UCSD-AML1 (cell line): Measurements from ENCODE around the gene C9.
"Not testable (repeated sequence)": the region's sequence is repeated elsewhere in the genome, so short reads cannot be mapped to it uniquely, and the experiment has no call there.

Experiments used
- DNase-seq: peaks from one replicate; lab custom pipeline; 2025; ENCODE audit not compliant: unreplicated experiment; lab: John Stamatoyannopoulos, UW

C9 gene

GRCh38 chr5:39331861-39332381, 32.4 kb downstream of the C9 start:
- DNase-seq: no peak

DNA sequence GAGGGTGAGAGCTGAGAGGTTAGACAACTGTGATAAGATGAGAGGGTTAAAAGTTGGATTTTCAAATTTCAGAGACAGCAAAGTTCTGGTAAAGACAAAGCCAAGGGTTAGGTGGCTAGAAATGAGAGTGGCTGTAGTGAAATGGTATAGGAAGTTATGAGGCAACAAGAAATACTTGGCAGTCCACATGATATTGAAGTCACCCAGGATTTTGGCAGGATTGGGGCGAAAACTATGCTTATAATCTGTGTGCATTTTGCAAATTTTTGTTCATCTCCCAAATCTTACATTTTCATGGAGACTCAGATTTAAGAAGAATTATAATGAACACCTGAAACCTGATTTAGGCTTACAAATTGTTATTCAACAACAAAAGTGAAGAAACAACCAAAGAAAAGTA, 35.6 kb downstream of the C9 start:
- no peak for DNase-seq

DNA sequence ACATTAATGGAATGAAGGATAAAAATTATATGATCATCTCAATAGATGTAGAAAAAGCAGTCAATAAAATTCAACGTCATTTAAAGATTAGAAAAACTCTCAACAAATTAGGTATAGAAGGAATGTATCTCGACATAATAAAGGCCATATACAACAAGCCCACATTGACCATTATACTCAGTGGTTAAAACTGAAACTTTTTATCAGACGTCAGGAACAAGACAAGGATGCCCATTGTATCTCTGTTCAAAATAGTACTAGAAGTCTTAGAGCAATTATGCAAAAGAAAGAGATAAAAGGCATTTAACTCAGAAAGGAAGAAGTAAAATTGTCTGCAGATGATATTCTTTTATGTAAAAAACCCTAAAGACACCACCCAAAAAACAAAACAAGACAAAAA, 40.8 kb downstream of the C9 start:
- no peak for DNase-seq

GRCh38 chr5:39319395-39319794, 44.9 kb downstream of the C9 start:
- no peak for DNase-seq

DNA sequence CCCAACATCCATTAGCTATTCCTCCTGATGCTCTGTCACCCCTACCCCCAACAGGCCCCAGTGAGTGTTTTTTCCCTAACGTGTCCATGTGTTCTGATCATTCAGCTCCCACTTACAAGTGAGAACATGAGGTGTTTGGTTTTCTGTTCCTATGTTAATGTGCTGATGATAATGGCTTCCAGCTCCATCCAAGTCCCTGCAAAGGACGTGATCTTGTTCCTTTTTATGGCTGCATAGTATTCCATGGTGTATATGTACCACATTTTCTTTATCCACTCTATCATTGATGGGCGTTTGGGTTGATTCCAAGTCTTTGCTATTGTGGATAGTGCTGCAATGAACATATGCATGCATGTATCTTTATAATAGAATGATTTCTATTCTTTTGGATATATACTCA, 47.8 kb downstream of the C9 start:
- DNase-seq: not testable (repeated sequence)

GRCh38 chr5:39315995-39316394, 48.3 kb downstream of the C9 start:
- no peak for DNase-seq

GRCh38 chr5:39314591-39314990, 49.7 kb downstream of the C9 start:
- no peak for DNase-seq

DNA sequence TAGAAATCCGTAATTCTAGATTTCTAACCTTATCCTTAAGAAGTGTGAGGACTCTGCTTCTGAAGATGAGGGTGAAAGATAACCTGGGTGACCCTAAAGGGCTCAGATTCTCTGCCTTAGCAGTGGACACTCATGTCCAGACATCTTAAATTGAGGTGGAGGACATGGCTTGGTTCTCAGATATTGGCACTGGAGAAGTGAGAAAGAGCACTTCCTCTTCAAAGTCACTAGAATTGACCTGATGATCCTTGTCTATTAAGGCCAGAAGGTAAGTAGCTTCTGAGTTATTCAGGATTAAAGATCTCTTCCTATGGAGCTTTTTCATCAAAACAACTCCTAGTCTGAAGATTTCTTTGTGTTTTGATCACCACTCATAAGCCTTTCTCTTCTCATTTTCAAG, 54.8 kb downstream of the C9 start:
- DNase-seq: no peak

GRCh38 chr5:39302472-39302871, 61.8 kb downstream of the C9 start:
- DNase-seq: no peak

DNA sequence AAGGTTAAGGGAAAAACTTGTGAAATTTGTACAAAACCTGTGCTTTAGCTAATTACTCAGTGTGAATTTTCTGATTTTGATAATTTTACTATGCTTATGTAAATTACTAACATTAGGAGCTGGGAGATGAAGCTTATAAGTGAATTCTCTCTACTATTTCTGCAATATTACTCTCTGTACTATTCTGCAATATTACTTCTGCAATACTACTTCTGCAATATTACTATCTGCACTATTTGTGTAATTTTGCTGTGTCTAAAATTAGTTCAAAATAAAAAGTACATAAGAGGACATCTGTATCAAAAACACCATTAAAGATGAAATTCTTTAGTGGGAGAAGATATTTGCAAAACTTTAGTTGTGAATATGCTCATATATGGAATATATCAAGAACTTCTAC, 62.9 kb downstream of the C9 start:
- no peak for DNase-seq

- no peak for DNase-seq
These were observed 64.3 kb downstream of the C9 start for GRCh38 chr5:39299962-39300361.

DNA sequence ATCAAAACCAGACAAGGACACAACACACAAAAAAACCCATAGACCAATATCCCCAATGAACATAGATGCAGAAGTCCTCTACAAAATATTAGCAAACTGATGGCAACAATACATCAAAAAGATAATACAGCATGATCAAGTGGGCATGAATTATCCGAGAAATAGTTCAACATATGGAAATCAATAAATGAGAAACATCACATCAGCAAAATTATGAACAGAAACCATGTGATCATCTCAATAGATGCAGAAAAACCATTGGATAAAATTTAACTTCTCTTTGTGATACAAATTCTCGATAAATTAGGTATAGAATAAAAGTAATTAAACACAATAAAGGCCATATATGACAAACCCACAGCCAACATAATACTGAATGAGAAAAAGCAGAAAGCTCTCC, 69.6 kb downstream of the C9 start:
- DNase-seq: no peak

GRCh38 chr5:39284552-39284951, 79.7 kb downstream of the C9 start:
- DNase-seq: no peak

GRCh38 chr5:39283231-39283818, 81.0 kb downstream of the C9 start:
- DNase-seq: peak; percentile 31

- DNase-seq: no peak
These were observed 81.7 kb downstream of the C9 start for GRCh38 chr5:39282561-39282960.

GRCh38 chr5:39275865-39276264, 88.4 kb downstream of the C9 start:
- DNase-seq: not testable (repeated sequence)

DNA sequence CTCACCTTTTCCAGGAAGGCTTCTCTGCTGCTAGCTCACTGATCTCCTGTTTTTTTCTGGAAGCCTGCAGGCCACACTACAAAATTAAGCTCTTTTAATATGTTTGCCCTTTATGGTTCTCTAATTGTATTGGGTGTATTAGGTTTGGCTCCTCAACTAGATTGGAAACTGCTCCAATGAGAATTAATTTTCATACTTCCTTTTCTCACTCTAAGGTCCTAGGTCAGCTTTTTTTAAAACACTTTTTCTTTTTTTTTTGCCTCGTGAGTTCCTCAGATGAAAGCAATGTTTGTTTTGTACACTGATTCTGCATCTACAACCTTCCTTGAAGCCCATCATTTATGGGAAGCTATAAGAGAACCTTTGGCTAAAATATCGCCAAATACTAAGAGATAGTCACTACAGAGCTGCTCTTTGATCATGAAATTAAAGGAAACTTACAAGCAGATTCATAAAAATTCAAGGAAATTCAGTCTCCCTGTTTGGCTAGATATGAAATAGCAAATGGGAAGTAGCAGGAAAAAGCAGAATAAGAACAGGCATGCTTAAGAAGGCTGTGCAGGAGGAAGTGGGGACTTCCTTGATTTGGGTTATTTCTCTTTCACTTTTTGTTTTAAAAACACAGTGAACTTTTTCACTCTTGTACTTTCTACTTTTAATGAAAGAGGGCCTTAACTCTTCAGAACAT, 89.8 kb downstream of the C9 start:
- no peak for DNase-seq

- DNase-seq: no peak
These were observed 90.9 kb downstream of the C9 start for GRCh38 chr5:39273314-39273954.

GRCh38 chr5:39272869-39273231, 91.4 kb downstream of the C9 start:
- not testable (repeated sequence) for DNase-seq

GRCh38 chr5:39270225-39270848, 94.0 kb downstream of the C9 start:
- peak; percentile 34 for DNase-seq

DNA sequence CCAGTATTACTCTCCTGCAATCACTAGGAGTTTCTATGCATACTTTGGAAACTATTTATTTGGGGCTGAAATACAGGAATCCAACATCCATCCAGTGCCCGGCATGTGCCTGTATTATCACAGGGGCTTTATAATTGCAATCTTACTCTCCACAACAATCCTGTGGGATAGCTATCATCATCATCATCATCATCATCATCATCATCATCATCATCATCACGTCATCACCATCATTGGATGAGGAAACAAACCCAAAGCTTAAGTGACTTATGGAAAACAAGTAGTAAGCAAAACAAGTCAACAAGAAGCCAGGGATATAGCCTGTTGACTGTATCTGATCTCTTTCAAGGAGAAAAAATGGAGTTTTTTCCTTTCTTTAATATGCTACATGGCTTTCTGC, 97.1 kb downstream of the C9 start:
- DNase-seq: no peak

GRCh38 chr5:39266442-39266841, 97.9 kb downstream of the C9 start:
- peak; percentile 30 for DNase-seq
